Measurements from ENCODE around the gene TBCK. TPM values are rescaled to one million over a fixed set of nuclear protein-coding genes. Genes with fewer than 3 reads are reported as not detected.

The TBCK gene
- total and polyA plus RNA-seq, 9 of the 15 experiments (the other 6 are each of a cell fraction or from before 2014, with no cell fraction given) = 5.3 to 26.6 (median 16.2) TPM

GRCh38 chr4:106022454-106022853 is 293.6 kb downstream of the TBCK start:
- TF ChIP-seq CBX2 (IDR thresholded peaks at IDR 0.05; ENCODE audit: insufficient read depth, low read length, poor library complexity, severe bottlenecking) (no peak), NR4A1 (CRISPR knock-in tag; IDR thresholded peaks at IDR 0.05) (no peak), NR4A1 (tag; IDR thresholded peaks at IDR 0.05) (no peak)
- no peak overlapping the region for H3K4me3 ChIP-seq
- FAIRE-seq = no peak
- WGBS (ENCODE audit: insufficient coverage, low coverage, missing lambda C conversion rate) = 0% methylated on average over 2 of the region's 2 CpGs
- H3K4me2 ChIP-seq (ENCODE audit: insufficient read depth, low read length) = no peak overlapping the region
- H3K27me3 ChIP-seq (ENCODE audit: control insufficient read depth in 2 of 2, insufficient read depth in 2 of 2, low read length in 2 of 2) = no peaks in the 10 kb centered on the region
- no TSS peak for BruUV-seq (replicated peaks)
- no peaks in the 10 kb centered on the region for H3K9me3 ChIP-seq (replicated peaks; ENCODE audit: control insufficient read depth, insufficient read depth, low read depth, low read length)
- no peak for DNase-seq (ENCODE audit: extremely low read depth in 1 of 4, low spot score in 3 of 4)
- intact Hi-C loops (cut with micrococcal nuclease) = no loop called here
- H2AFZ ChIP-seq (ENCODE audit: low read depth, low read length) = no peak overlapping the region
- no peak overlapping the region for H3K9ac ChIP-seq (ENCODE audit: insufficient read depth in 1 of 2, low read depth in 2 of 2, low read length in 2 of 2)
- ATAC-seq = no peak
- in situ Hi-C loops (cut with MboI) = no loop called here
- H3K9me1 ChIP-seq (ENCODE audit: control insufficient read depth, insufficient read depth, low read length) = no peaks in the 10 kb centered on the region
- no peaks in the 10 kb centered on the region for H3K36me3 ChIP-seq (ENCODE audit: control insufficient read depth, insufficient read depth, low read length)
- no peaks in the 10 kb centered on the region for H3K79me2 ChIP-seq (ENCODE audit: control insufficient read depth, insufficient read depth, low read length)
- no peaks in the 10 kb centered on the region for H4K20me1 ChIP-seq (replicated peaks; ENCODE audit: control insufficient read depth, insufficient read depth, low read length)
- ChIA-PET CTCF (ENCODE audit: low intra/inter-chr PET ratio) (no interaction called here), POLR2A (no interaction called here)
- no peak overlapping the region for H3K27ac ChIP-seq (ENCODE audit: extremely low read depth, low read depth, low read length)
- H3K4me1 ChIP-seq (replicated peaks in 1 of 2; ENCODE audit: control insufficient read depth in 2 of 2, insufficient read depth in 2 of 2, low read length in 2 of 2) = no peaks in the 10 kb centered on the region

DNA sequence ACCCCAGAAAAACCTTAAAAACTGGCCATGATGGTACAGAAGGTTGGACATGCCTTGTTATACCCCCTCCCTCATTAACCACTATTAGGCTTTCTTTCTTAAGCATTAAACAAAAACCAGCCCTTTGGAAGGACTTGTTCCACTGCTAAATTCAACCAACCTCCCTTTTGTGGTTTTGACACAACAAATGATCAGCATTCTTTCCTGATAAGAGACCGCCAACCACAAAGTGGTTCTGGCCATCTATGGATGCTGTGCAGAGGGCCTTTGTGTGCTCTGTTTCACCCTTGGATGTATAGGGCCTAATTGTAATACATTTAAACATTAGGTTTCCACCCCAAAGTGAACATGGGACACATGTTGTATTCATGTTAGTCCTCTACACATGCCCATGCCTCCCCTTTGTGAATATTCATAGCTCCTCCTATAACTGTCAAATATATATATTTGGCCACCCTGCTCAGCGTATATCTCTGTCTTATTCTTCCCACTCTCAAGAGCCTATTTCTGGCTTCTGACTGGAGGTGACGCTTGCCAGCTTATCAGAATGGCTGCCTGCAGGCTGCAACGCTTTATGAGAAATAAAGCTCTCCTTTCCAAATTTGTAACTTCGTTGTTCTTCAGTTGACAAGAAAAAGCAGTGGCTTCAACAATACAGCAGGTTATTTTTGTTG is 294.1 kb downstream of the TBCK start:
- BruUV-seq (replicated peaks) = no TSS peak
- H3K4me3 ChIP-seq = no peak overlapping the region
- intact Hi-C loops (cut with micrococcal nuclease) = no loop called here
- no peaks in the 10 kb centered on the region for H3K9me1 ChIP-seq (ENCODE audit: control insufficient read depth, insufficient read depth, low read length)
- no peaks in the 10 kb centered on the region for H4K20me1 ChIP-seq (replicated peaks; ENCODE audit: control insufficient read depth, insufficient read depth, low read length)
- H3K27ac ChIP-seq (ENCODE audit: extremely low read depth, low read depth, low read length) = no peak overlapping the region
- no peaks in the 10 kb centered on the region for H3K27me3 ChIP-seq (ENCODE audit: control insufficient read depth in 2 of 2, insufficient read depth in 2 of 2, low read length in 2 of 2)
- CTCF ChIA-PET (ENCODE audit: low intra/inter-chr PET ratio) = no interaction called here
- H2AFZ ChIP-seq (ENCODE audit: low read depth, low read length) = no peak overlapping the region
- H3K4me2 ChIP-seq (ENCODE audit: insufficient read depth, low read length) = no peak overlapping the region
- WGBS (ENCODE audit: insufficient coverage, low coverage, missing lambda C conversion rate) = 0% methylated on average over 5 of the region's 5 CpGs
- H3K9ac ChIP-seq (ENCODE audit: insufficient read depth in 1 of 2, low read depth in 2 of 2, low read length in 2 of 2) = no peak overlapping the region
- no peaks in the 10 kb centered on the region for H3K4me1 ChIP-seq (replicated peaks in 1 of 2; ENCODE audit: control insufficient read depth in 2 of 2, insufficient read depth in 2 of 2, low read length in 2 of 2)
- POLR2A ChIA-PET = no interaction called here
- FAIRE-seq (no peak), ATAC-seq (peak; percentile 61; the same call in 2 of the 3 replicates), DNase-seq (ENCODE audit: extremely low read depth in 1 of 4, low spot score in 3 of 4) (peak in 1 of 4 experiments; percentile 6)
- H3K79me2 ChIP-seq (ENCODE audit: control insufficient read depth, insufficient read depth, low read length) = no peaks in the 10 kb centered on the region
- in situ Hi-C loops (cut with MboI) = no loop called here
- H3K36me3 ChIP-seq (ENCODE audit: control insufficient read depth, insufficient read depth, low read length) = no peaks in the 10 kb centered on the region
- no peaks in the 10 kb centered on the region for H3K9me3 ChIP-seq (replicated peaks; ENCODE audit: control insufficient read depth, insufficient read depth, low read depth, low read length)
- TF ChIP-seq TEAD4 (IDR thresholded peaks at IDR 0.05; ENCODE audit: low read length) = peak; percentile 72
- no peak for TF ChIP-seq TEAD4 (CRISPR knock-in tag; IDR thresholded peaks at IDR 0.05; ENCODE audit: borderline replicate concordance)
- peak; percentile 31 to 91; a peak in 3 of 4 replicates for TF ChIP-seq TEAD1 (CRISPR knock-in tag; IDR thresholded peaks at IDR 0.05)
- TF ChIP-seq ATF6 (CRISPR knock-in tag; IDR thresholded peaks at IDR 0.05) = no peak
- TF ChIP-seq, protein P1, sequence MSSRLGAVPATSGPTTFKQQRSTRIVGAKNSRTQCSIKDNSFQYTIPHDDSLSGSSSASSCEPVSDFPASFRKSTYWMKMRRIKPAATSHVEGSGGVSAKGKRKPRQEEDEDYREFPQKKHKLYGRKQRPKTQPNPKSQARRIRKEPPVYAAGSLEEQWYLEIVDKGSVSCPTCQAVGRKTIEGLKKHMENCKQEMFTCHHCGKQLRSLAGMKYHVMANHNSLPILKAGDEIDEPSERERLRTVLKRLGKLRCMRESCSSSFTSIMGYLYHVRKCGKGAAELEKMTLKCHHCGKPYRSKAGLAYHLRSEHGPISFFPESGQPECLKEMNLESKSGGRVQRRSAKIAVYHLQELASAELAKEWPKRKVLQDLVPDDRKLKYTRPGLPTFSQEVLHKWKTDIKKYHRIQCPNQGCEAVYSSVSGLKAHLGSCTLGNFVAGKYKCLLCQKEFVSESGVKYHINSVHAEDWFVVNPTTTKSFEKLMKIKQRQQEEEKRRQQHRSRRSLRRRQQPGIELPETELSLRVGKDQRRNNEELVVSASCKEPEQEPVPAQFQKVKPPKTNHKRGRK (tag; IDR thresholded peaks at IDR 0.05) = no peak
- no peak for TF ChIP-seq THRAP3 (IDR thresholded peaks at IDR 0.05; ENCODE audit: borderline replicate concordance)
- TF ChIP-seq ESRRA (IDR thresholded peaks at IDR 0.05; ENCODE audit: borderline replicate concordance, low read depth) = peak; percentile 59; the same call in 1 of the 2 replicates
- TF ChIP-seq RBM22 (IDR thresholded peaks at IDR 0.05; ENCODE audit: low read depth, low read length, poor library complexity, severe bottlenecking) = no peak

Data from K562 (cell line).